ENCODE data around the gene NMNAT1.
"Not testable (repeated sequence)": the region's sequence is repeated elsewhere in the genome, so short reads cannot be mapped to it uniquely, and the experiment has no call there.

The NMNAT1 gene

DNA sequence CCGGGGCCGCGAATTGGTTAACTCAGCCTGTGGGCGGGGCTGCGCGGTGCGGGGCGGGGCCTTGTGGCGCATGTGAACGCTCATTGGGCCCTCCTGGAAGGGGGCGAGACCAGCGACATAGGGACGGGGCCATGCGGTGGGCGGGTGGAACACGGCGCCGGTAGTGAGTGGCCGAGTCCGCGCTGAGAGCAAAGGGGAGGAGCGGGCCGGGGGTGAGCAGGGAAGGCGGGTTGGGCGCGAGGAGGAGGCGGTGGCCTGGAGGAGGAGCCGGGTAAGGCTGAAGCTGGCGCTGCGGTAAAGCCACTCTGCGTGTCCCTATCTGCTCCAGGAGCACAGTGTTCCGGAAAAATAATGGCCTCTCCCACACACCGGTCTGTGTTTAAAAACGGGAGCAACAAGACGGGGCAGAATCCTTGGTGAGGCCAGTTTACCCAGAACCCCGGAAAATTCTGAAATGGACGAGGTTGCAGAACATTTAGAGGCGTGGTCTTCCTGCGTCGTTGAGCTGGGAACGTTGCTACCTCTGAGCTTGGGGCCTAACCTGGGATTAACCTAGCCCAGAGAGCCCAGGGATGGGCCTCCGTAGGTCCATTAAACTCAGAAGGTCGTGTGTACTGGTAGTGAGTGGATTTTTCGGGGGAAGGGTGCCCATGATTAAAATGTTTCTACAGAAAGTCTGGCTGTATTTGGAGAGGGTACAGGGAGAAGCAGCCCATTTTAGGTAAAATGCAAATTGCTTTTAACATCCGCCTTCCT is 32.7 kb upstream of the NMNAT1 start:
- peak overlapping the region; percentile 66 for H3K4me3 ChIP-seq (ENCODE audit: low read depth, low read length)
- TF ChIP-seq, protein P1, sequence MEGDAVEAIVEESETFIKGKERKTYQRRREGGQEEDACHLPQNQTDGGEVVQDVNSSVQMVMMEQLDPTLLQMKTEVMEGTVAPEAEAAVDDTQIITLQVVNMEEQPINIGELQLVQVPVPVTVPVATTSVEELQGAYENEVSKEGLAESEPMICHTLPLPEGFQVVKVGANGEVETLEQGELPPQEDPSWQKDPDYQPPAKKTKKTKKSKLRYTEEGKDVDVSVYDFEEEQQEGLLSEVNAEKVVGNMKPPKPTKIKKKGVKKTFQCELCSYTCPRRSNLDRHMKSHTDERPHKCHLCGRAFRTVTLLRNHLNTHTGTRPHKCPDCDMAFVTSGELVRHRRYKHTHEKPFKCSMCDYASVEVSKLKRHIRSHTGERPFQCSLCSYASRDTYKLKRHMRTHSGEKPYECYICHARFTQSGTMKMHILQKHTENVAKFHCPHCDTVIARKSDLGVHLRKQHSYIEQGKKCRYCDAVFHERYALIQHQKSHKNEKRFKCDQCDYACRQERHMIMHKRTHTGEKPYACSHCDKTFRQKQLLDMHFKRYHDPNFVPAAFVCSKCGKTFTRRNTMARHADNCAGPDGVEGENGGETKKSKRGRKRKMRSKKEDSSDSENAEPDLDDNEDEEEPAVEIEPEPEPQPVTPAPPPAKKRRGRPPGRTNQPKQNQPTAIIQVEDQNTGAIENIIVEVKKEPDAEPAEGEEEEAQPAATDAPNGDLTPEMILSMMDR (IDR thresholded peaks at IDR 0.05; ENCODE audit: borderline replicate concordance, insufficient read depth, low read depth, low read length), result no peak

DNA sequence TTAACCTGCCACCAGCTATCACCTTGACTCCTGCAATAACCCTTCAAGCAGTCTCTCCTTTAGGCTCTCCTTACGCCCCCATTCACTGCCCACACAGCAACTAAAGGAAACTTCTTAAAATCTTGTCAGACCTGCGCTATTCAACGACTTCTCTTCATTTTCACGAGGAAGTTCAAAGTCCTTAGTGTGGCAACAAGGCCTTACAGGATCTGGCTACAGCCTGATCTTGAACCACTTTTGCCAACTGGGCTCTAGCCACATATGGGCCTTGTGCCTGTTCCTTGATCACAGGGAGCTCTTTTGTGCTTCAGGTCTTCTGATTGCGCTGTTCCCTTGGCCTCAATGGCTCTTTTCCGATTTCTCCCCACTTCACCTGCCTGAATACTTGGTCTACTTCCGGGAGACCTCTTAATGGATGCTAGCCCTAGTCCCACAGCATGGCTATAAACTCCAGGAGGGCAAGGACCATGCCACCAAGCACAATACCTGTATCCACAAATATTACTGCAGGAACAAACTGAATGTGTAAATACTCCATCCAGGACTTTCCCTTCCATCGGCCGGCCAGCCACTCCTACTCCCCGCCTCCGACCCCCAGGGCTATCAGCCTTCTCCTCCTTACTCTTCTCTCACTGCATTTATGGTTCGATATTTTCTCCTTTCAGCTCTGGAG is 30.9 kb upstream of the NMNAT1 start:
- no peak overlapping the region for H3K4me3 ChIP-seq (ENCODE audit: low read depth, low read length)
- TF ChIP-seq, protein P1 (IDR thresholded peaks at IDR 0.05; ENCODE audit: borderline replicate concordance, insufficient read depth, low read depth, low read length), result no peak

DNA sequence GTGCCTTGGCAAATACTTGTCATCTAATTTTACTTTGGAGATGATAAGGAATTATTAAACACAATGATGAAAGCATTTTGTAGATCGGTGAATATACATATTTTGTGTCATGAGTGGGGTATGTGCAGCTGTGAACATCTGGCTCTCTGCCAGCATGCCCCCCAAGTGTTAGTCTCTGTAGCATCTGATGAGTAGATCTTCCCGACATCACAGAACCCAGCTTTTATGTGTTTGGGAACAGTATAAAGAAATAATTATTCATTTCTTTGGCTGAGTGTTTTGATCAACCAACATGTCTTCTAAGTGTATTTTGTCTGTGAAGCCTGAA is 28.7 kb upstream of the NMNAT1 start:
- no peak overlapping the region for H3K4me3 ChIP-seq (ENCODE audit: low read depth, low read length)
- TF ChIP-seq, protein P1 (IDR thresholded peaks at IDR 0.05; ENCODE audit: borderline replicate concordance, insufficient read depth, low read depth, low read length), result no peak

DNA sequence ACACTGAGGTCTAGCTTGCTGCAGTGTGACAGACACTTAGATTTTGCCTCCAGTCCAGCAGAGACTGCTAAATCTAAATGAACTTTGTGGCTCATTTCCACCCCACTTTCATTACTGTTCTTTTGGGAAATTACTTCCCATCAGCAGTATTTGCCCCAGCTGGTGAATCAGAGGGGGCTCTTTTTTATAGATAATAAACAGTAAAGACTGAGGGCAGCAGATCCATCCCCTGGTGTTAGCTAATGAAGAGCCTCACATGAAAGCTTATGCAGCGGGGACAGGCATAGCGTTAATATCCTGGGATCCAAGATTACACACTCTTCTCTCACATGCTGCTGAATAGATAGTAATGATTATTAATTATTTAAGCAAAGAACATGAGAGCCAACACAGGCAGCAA is 26.8 kb upstream of the NMNAT1 start:
- TF ChIP-seq, protein P1 (IDR thresholded peaks at IDR 0.05; ENCODE audit: borderline replicate concordance, insufficient read depth, low read depth, low read length), result no peak
- H3K4me3 ChIP-seq (ENCODE audit: low read depth, low read length), result no peak overlapping the region

DNA sequence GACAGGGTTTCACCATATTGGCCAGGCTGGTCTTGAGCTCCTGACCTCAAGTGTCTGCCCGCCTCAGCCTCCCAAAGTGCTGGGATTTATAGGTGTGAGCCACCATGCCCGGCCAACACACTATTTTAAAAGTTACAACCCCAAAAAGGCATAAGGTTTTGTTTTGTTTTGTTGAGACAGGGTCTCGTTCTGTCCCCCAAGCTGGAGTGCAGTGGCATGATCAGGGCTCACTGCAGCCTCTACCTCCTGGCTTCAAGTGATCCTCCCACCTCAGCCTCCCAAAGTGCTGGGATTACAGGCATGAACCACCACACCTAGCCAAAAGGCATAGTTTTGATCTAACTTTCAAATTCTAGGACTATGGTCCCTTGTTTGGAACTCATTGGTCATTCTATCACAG is 25.8 kb upstream of the NMNAT1 start:
- H3K4me3 ChIP-seq (ENCODE audit: low read depth, low read length), result not testable (repeated sequence)

DNA sequence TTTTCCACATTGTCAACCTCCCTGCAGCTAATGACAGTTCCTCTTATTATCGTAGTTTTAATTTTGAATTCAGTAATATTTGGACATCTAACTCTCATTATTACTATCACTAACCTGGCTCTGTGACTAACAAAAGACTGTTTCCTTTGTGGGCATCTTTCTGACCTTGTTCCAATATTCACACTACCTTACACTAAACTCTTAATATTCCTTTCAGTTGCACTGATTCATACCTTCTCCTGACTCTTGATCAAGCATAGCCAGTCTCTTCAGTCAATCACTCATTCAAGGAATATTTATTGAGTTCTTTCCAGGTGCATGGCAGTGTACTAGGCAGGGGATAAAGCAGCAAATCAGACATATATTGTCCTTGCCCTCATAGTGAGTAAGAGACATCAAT is 25.4 kb upstream of the NMNAT1 start:
- TF ChIP-seq, protein P1 (IDR thresholded peaks at IDR 0.05; ENCODE audit: borderline replicate concordance, insufficient read depth, low read depth, low read length), result no peak
- no peak overlapping the region for H3K4me3 ChIP-seq (ENCODE audit: low read depth, low read length)

DNA sequence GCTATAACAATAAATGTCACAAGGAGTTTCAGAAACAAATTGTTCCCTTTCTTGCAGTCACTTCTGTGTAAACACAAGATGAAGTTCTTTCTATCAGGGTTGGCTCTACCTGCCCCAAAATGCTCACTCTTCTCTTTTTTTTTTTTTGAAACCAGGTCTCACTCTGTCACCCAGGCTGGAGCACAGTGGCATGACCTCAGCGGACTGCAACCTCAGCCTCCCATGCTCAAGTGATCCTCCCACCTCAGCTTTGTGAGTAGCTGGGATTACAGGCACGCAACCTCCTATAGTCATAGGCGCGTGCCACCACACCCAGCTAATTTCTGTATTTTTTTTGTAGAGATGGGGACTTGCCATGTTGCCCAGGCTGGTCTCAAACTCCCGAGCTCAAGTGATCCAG is 22.7 kb upstream of the NMNAT1 start:
- H3K4me3 ChIP-seq (ENCODE audit: low read depth, low read length), result no peak overlapping the region
- TF ChIP-seq, protein P1 (IDR thresholded peaks at IDR 0.05; ENCODE audit: borderline replicate concordance, insufficient read depth, low read depth, low read length), result no peak
